K562 (cell line): ENCODE results near the gene POFUT2.

Source experiments
- MYBL2 ChIP-seq, 2 experiments: fragments of 450-650 bp in 1 of 2; sonication (generic) in 1 of 2; formaldehyde crosslinking in 1 of 2; IDR thresholded peaks; 2 replicates each; pipeline versions ENCODE4 v1.6.1 to v1.8.1; 2017 to 2022; ENCODE audit warnings: borderline replicate concordance in 1 of 2, inconsistent platforms in 1 of 2, low read depth in 1 of 2, mild to moderate bottlenecking in 1 of 2, missing genetic modification reagents in 1 of 2, moderate library complexity in 1 of 2
- POLR2AphosphoS5 ChIP-seq: IDR thresholded peaks from 2 replicates; pipeline ENCODE4 v1.6.1; 2011; ENCODE audit warnings: mild to moderate bottlenecking, low read depth, low read length, moderate library complexity; ENCODE audit not compliant: control insufficient read depth, insufficient read depth
- SETDB1 ChIP-seq: IDR thresholded peaks from one replicate; pipeline ENCODE4 v1.6.1; 2012; ENCODE audit warnings: low read length, control low read depth, inconsistent platforms
- YY1 ChIP-seq, 3 experiments: IDR thresholded peaks; 2 replicates each; pipeline ENCODE4 v1.6.1; 2011; ENCODE audit warnings: low read length in 2 of 3, mild to moderate bottlenecking in 2 of 3, moderate library complexity in 2 of 3, borderline replicate concordance in 1 of 3, control low read depth in 1 of 3, low read depth in 1 of 3; ENCODE audit not compliant: insufficient read depth in 3 of 3, insufficient replicate concordance in 2 of 3, control insufficient read depth in 1 of 3, insufficient read length in 1 of 3; ENCODE audit errors: extremely low read depth in 1 of 3
- TF ChIP-seq, protein P1 (sequence below), 3 experiments: IDR thresholded peaks in 2 of 3; conservative IDR thresholded peaks in 1 of 3; 2 replicates each; pipeline ENCODE4 v1.5.1; 2011 to 2012; ENCODE audit warnings: low read length in 3 of 3, mild to moderate bottlenecking in 3 of 3, control low read depth in 2 of 3, improper control_type of control experiment in 1 of 3, inconsistent platforms in 1 of 3, low read depth in 1 of 3, mixed read lengths in 1 of 3, moderate library complexity in 1 of 3; ENCODE audit not compliant: insufficient read depth in 2 of 3

- TF ChIP-seq YY1 (IDR thresholded peaks at IDR 0.05; ENCODE audit: borderline replicate concordance in 1 of 3, control insufficient read depth in 1 of 3, extremely low read depth in 1 of 3, insufficient read depth in 3 of 3, insufficient read length in 1 of 3, insufficient replicate concordance in 2 of 3, low read depth in 1 of 3, low read length in 2 of 3) (no peak), MYBL2 (IDR thresholded peaks at IDR 0.05; ENCODE audit: low read depth) (no peak), MYBL2 (CRISPR knock-in tag; IDR thresholded peaks at IDR 0.05; ENCODE audit: borderline replicate concordance) (no peak), POLR2AphosphoS5 (no peak), SETDB1 (no peak)
- TF ChIP-seq, protein P1, sequence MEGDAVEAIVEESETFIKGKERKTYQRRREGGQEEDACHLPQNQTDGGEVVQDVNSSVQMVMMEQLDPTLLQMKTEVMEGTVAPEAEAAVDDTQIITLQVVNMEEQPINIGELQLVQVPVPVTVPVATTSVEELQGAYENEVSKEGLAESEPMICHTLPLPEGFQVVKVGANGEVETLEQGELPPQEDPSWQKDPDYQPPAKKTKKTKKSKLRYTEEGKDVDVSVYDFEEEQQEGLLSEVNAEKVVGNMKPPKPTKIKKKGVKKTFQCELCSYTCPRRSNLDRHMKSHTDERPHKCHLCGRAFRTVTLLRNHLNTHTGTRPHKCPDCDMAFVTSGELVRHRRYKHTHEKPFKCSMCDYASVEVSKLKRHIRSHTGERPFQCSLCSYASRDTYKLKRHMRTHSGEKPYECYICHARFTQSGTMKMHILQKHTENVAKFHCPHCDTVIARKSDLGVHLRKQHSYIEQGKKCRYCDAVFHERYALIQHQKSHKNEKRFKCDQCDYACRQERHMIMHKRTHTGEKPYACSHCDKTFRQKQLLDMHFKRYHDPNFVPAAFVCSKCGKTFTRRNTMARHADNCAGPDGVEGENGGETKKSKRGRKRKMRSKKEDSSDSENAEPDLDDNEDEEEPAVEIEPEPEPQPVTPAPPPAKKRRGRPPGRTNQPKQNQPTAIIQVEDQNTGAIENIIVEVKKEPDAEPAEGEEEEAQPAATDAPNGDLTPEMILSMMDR (IDR thresholded peaks at IDR 0.05 in 2 of 3, conservative IDR thresholded peaks at IDR 0.05 in 1 of 3; ENCODE audit: insufficient read depth in 2 of 3, low read depth in 1 of 3, low read length in 3 of 3): no peak
Measured at GRCh38 chr21:45322231-45322959, 34.7 kb upstream of the POFUT2 start.
